Islet precursor cell (in vitro differentiated cells): ENCODE measurements around the gene ETHE1.
"Not testable (repeated sequence)": the region's sequence is repeated elsewhere in the genome, so short reads cannot be mapped to it uniquely, and the experiment has no call there.

ENCODE experiments used
- DNase-seq: peaks from one replicate; pipeline ENCODE4 v3.0.0-alpha.2; 2018

ETHE1 gene

DNA sequence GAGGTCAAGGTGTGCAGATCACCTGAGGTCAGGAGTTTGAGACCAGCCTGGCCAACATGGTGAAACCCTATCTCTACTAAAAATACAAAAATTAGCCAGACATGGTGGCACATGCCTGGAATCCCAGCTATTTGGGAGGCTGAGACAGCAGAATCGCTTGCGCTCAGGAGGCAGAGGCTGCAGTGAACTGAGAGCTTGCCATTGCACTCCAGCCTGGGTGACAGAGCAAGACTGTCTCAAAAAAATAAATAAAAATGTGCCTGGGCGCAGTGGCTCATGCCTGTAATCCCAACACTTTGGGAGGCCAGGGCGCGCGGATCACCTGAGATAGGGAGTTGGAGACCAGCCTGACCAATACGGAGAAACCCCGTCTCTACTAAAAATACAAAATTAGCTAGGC, 3.3 kb downstream of the ETHE1 start:
- not testable (repeated sequence) for DNase-seq

- no peak for DNase-seq
These were observed 4.1 kb downstream of the ETHE1 start for GRCh38 chr19:43522929-43523328.

- DNase-seq, result peak; percentile 94
These were observed 7.4 kb downstream of the ETHE1 start for GRCh38 chr19:43519436-43520088.

DNA sequence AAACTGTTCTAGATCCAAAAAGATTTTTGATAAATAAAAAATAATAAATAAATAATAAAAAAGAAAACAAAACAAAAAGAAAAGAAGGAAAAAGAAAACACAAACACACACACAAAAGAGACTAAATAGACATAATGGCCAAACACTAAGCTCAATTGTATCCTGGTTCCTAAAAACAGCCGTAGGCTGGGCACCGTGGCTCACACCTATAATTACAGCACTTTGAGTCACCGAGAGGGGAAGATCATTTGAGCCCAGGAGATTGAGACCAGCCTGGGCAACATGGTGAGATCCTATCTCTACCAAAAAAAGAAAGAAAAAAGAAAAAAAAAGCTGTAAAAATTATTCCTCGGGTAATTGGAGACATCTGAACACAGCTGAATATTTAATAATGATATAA, 8.9 kb downstream of the ETHE1 start:
- DNase-seq, result peak; percentile 79

- DNase-seq, result not testable (repeated sequence)
These were observed 14.6 kb downstream of the ETHE1 start for GRCh38 chr19:43512399-43512798.

- no peak for DNase-seq
These were observed 15.7 kb downstream of the ETHE1 start for GRCh38 chr19:43511324-43511723.

GRCh38 chr19:43510713-43511112, 16.3 kb downstream of the ETHE1 start:
- DNase-seq, result no peak

DNA sequence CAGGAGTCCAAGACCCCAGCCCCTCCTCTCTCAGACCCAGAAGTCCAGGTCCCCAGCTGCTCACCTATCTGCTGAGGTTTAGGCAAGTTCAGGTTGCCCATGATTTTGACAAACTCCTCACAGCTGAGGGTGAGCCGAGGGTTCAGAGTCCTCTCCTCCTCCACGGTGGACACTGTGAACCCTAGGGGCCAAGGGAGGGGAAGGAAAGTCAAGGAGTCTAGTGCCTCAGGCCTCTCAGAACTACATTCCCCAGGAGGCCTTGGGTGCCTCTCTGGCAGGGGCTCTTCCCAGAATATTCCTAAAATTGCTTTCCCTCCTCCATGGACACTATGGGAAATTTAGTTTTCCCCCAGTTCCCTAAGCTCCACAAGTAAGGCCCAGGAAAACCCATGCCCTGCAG, 19.1 kb downstream of the ETHE1 start:
- no peak for DNase-seq

DNA sequence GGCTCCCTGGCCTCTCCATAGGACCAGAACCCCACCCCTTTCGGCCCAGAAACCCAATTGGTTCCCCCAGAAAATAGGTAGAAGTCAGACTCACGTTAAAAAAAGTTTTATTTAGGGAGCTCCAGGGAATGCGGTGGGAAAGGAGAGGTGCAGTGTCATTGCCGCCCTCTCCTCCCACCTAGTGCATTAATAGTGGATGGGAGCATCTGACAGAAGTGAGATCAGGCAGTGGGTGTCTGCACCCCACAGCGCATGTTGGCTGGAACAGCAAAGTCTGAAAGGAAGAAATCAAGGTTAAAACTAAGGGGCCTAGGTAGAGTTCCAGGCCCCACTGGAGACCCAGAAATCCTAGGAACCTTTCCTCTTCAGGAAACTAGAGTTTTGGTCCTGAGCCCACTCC, 20.4 kb downstream of the ETHE1 start:
- DNase-seq, result no peak

GRCh38 chr19:43505941-43506340, 21.1 kb downstream of the ETHE1 start:
- no peak for DNase-seq

DNA sequence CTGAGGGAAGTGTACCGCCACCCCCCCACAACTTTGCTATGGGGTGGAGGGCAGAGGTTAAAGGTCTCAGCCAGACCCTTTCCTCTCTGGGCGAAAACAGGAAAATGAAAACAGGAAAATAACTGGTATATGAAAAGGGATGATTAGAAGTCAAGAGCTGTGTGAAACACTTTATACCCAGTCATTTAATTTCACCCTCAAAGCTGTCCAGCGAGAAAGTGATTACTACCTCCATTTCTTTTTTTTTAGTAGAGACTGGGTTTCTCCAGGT, 21.9 kb downstream of the ETHE1 start:
- no peak for DNase-seq

GRCh38 chr19:43504426-43505185, 22.4 kb downstream of the ETHE1 start, which contains the start of gene PHLDB3:
TSS of gene PHLDB3 (minus strand) at chr19:43504746. CDS start at chr19:43504118, 628 bp downstream.
- DNase-seq, result peak; percentile 77

GRCh38 chr19:43503501-43504425, 23.2 kb downstream of the ETHE1 start:
- DNase-seq, result peak; percentile 97

GRCh38 chr19:43502419-43502976, 24.5 kb downstream of the ETHE1 start:
- no peak for DNase-seq

GRCh38 chr19:43501661-43502418, 25.2 kb downstream of the ETHE1 start:
- peak; percentile 64 for DNase-seq

GRCh38 chr19:43499042-43499441, 28.0 kb downstream of the ETHE1 start:
- DNase-seq, result no peak

DNA sequence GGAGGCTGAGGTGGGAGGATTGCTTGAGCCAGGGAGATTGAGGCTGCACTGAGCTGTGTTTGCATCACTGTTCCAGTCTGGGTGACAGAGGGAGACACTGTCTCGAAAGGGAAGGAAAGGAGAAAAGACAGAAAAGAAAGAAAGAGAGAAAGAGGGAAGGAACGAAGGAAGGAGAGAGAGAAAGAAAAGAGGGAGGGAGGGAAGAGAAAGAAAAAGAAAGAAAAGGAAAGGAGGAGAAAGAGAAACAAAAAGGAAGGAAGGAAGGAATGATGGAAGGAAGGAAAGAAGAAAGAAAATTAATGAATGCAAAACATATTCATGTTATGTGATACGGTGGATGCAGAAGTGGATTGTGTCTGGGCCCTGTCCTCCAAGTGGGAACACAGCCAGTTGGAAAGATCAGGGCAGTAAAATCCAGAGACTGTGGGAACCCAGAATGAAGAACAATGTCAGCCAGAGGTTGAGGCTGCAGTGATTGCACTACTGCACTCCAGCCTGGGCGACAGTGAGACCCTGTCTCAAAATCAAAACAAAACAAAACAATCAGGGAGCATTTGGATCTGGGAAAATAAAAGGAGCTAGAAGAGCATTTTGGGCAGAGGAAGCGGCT, 28.7 kb downstream of the ETHE1 start:
- DNase-seq, result no peak

- DNase-seq, result no peak
These were observed 30.0 kb downstream of the ETHE1 start for GRCh38 chr19:43496960-43497359.

DNA sequence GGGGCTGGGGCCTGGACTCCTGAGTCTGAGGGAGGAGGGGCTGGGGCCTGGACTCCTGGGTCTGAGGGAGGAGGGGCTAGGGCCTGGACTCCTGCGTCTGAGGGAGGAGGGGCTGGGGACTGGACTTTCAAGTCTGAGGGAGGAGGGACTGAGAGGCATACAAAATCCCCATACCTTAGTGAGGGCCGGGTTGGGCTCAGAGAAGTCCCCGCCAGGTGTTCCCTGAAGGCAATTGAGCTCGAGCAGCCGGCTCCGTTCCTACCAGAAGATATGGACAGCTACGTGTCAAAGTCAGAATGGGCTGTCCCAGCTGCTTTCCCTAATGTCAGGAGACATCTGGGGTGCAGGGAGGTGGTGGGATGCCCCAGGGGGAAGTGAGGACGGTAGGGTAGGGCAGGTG, 31.9 kb downstream of the ETHE1 start:
- no peak for DNase-seq

DNA sequence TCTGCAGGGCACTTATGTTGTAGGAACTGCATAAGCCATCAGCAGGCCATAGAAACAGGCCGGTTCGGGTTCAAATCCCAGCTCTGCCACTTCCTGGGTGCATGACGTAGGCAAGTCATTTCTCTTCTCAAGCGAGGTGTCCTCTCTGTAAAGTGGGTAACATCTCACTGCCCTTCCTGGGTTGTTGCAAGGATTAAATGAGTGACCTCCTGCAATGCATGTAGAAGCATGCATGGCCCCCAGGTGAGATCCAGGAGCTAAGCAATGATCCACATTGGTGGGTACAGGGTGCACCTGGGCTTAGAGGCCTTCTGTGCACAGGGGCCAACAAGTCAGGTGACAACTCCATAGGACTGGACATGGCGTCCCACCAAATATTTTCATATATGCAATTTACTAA, 36.2 kb downstream of the ETHE1 start:
- no peak for DNase-seq

- DNase-seq, result no peak
These were observed 36.9 kb downstream of the ETHE1 start for GRCh38 chr19:43489979-43490599.

DNA sequence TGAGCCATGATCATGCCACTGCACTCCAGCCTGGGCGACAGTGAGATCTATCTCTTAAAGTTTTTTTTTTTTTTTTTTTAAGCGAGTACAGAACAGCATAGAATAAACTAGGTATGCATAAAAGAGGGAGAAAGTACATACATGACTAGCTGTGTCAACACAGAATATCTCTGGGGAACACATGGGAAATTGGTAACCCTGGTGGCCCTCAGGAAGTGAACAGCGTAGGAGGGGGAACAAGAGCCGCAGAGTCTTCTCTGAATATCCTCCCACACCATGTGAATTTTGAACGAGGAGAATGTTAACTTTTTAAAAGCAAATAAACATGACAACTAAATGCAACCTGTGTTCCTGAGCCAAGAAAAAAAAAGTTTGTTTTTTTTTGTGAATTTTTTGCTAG, 37.7 kb downstream of the ETHE1 start:
- DNase-seq, result no peak
